ENCODE results near the gene SCUBE1.

SCUBE1 gene

DNA sequence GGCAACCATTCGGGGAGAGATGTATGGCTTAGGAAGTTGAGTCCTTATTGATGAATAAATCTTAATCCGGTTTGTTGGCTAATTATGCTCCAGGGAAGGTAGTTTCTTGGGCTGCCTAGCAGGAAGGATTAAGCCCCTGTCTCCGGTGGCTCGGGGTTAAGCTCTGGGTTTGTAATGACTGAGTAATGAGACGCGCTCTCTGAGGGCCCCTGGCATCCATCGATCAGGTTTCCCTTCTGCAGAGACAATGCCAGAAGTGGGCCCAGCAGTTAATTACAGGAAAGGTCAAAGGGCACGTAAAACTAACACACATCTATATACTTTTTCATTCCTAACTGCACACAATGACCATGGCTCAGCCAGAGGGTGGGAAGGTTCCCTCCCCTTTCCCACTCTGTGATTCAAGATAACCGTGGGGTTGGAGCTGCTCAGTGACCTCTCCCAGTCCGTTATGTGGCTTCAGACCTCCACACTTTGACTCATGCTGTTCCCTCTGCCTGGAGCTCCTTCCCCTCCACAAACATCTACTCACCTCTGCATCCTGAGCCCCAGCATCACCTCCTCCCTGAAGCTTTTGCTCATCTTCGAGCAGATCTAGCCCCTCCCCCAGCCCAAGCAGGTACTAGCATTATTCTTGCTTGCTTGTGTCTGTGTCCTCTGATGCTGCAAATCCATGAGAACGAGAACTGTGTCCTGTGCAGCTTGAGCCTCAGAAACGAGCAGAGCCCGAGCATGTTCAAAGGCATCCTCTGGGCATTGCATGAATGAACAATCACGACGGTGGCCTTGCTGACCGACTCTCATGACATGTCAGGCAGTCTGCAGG lies 16.6 kb downstream of the SCUBE1 start:
- DNase-seq (no peak), ATAC-seq (no peak)
- no peaks in the 10 kb centered on the region for H3K9me3 Mint-ChIP-seq

DNA sequence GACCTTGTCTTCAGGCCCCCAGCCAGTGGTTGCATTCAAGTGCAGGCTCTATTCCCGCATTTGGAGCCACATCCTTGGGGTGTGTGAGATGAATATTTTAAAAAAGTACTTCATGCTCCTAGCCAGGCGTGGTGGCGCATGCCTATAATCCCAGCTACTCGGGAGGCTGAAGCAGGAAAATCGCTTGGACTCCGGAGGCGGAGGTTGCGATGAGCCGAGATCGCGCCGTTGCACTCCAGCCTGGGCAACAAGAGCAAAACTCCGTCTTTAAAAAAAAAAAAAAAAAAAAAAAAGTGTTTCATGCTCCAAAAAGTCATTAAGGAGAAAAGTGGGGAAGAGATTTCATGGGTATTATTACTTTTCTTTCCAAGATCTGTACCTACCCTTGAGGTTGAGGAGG lies 18.0 kb downstream of the SCUBE1 start:
- H3K36me3 Mint-ChIP-seq (ENCODE audit: low read depth): no peaks in the 10 kb centered on the region
- H3K27me3 Mint-ChIP-seq: peaks cover 2% of the 10 kb centered on the region
- no peak overlapping the region for H3K4me3 Mint-ChIP-seq
- no peak overlapping the region for H3K27ac Mint-ChIP-seq
- no peak for DNase-seq
- peaks cover 5% of the 10 kb centered on the region for H3K4me1 Mint-ChIP-seq
- ATAC-seq: no peak
- H3K9me3 Mint-ChIP-seq: no peaks in the 10 kb centered on the region

More for the DNA sequence above, 16.6 kb downstream of the SCUBE1 start:
- Mint-ChIP-seq H3K36me3 (ENCODE audit: low read depth) (no peaks in the 10 kb centered on the region), H3K27ac (no peak overlapping the region), H3K4me3 (no peak overlapping the region), H3K4me1 (peaks cover 3% of the 10 kb centered on the region), H3K27me3 (peaks cover 2% of the 10 kb centered on the region)

DNA sequence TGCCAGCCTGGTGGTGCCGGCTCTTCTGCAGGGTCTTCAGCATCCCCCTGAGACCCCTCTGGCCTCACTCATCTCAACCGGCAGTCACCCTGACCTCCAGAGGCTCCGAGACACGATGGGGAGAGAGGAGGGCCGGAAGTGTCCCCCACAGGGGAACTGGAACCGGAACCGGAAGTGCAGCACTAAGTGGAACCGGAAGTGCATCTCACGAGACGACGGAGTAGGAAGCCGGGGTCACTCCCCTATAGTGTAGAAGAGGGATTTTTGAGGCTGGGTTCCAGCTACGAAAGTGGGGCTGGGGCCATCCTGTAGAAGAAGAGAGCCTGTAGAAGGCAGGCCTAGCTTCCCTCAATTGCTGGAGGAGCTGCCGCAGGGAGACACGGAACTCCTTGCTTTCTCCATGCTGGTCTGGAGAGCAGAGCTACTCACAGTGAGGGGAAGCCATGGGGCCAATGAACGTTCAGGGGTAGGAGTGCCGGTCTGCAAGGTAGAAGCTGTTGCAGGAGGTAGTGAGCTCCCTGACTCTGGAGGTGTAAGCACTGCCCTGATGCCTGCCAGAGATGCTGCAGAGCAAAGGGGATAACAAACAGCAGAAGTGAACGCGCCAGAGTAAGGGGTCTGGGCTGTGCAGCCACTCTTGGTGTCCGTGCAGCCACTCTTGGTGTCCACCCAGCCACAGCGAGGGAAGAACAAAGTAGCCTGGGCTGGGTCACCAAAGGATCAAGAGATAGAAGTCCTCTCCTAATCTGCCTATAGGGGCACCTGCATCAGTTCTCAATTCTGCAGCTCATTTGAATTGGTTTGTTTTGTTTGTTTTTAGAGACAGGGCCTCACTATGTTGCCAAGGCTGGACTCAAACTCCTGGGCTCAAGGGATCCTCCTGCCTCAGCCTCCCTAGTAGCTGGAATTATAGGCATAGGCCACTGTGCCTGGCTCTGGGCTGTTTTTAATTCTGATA lies 21.9 kb downstream of the SCUBE1 start:
- no peaks in the 10 kb centered on the region for H3K9me3 Mint-ChIP-seq
- DNase-seq: peak; percentile 8
- no peaks in the 10 kb centered on the region for H3K27me3 Mint-ChIP-seq
- H3K4me3 Mint-ChIP-seq: no peak overlapping the region
- peaks cover 5% of the 10 kb centered on the region for H3K4me1 Mint-ChIP-seq
- no peak overlapping the region for H3K27ac Mint-ChIP-seq
- no peak for ATAC-seq
- H3K36me3 Mint-ChIP-seq (ENCODE audit: low read depth): no peaks in the 10 kb centered on the region

DNA sequence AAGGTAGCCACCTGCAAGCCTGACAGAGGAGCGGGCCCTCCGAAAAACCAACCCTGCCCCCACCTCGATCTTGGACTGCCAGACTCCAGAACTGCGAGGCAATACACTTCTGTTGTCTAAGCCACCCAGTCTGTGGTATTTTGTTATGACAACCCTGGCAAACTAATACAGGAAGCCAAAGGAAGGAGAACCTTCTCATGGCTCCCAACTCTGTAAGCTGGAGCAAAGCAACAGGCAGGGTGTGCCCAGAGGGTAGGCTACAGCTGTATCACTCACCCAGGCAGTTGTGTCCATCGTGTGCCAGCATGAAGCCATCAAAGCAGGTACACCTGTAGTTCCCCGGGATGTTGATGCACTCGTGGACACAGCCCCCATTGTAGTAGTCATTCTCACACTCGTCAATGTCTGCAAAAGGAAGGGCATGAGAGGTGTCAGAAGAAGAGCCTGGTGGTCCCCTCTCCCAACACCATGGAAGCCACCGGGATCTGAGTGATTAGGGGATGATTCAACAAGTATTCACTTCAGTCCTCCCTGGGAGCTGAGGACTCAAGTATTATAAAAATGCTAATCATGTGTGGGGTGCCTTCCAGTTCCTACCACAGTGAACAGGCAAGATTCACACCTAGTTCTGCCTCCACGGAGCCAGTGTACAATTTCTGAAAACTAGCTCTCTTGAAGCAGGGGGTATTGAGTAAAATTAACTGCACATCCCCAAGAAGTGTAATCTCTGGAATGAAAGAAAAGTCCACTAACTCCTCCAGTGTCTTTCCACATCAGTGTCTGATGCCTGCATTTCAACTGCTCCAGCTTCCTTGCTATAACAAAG lies 23.3 kb downstream of the SCUBE1 start:
- DNase-seq (no peak), ATAC-seq (no peak)
- Mint-ChIP-seq H3K27ac (no peak overlapping the region), H3K36me3 (ENCODE audit: low read depth) (no peaks in the 10 kb centered on the region), H3K4me3 (no peak overlapping the region), H3K27me3 (no peaks in the 10 kb centered on the region), H3K9me3 (no peaks in the 10 kb centered on the region), H3K4me1 (peaks cover 5% of the 10 kb centered on the region)

DNA sequence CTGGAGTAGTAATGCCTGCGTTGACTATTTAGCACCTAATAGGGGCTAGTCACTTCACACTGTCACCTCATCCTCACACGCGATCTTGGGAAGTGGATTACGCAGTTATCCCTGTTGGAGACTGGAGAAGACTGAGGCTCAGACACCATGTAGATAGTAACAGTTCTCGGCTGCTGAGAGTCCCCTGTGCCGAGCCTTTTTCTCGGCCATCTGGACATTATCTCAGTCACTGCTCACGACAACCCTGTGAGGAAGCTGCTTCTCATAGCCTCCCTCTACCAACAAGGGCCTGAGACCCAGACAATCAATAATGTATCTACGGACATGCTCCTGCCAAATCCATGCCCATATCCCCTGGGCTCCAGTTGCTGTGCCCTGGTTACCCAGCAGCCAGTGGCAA lies 25.9 kb downstream of the SCUBE1 start:
- no peak for ATAC-seq
- Mint-ChIP-seq H3K9me3 (no peaks in the 10 kb centered on the region), H3K27me3 (no peaks in the 10 kb centered on the region), H3K4me1 (peaks cover 5% of the 10 kb centered on the region), H3K27ac (no peak overlapping the region), H3K36me3 (ENCODE audit: low read depth) (no peaks in the 10 kb centered on the region), H3K4me3 (no peak overlapping the region)
- no peak for DNase-seq

DNA sequence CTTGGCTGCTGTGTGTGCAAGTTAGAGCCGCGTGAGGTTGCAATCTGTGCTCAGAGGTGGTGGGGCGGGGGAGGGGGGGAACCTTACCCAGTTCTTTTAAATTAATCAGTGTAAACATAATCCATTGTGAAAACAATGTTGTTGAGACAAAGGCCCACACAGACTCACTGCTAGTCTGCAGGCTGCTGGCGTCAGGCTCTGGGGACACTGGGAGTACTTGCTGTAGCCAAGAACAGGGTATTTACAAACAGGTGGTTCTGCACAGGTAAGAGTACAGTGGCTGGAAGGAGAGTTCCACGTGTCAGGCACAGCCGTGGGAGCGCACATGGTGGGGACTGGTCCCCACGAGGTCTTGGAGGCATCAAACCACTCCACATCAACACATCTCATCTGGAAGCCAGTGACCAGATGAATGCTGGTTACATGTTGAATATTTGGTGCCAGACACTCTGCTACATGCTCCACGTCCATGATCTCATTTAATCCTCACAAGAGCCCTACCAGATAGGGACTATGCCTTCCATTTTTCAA lies 27.4 kb downstream of the SCUBE1 start:
- no peak for DNase-seq

DNA sequence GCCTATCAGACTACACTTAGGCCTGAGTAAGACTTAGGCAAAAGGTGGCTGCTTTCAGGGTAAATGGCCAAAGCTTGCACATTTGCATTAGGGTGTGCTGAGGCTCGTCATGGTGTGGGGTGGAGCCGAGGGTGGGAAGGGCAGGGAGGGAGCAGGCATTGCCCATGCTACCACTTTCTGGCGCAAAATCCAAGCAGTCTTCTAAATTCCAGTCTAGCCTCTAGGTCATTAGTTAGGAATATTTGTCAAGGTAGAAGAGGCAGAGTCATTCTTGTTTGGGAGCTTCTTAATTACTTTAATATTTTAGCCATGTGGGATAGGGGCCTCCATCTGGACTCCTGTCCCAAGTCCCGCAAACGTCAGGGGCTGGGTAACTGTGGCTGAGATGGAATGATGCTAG lies 28.6 kb downstream of the SCUBE1 start:
- H3K9me3 Mint-ChIP-seq: no peaks in the 10 kb centered on the region
- no peak overlapping the region for H3K27ac Mint-ChIP-seq
- no peak overlapping the region for H3K4me3 Mint-ChIP-seq
- H3K4me1 Mint-ChIP-seq: no peaks in the 10 kb centered on the region
- DNase-seq (no peak), ATAC-seq (no peak)
- H3K27me3 Mint-ChIP-seq: no peaks in the 10 kb centered on the region
- no peaks in the 10 kb centered on the region for H3K36me3 Mint-ChIP-seq (ENCODE audit: low read depth)

More for the DNA sequence above, 27.4 kb downstream of the SCUBE1 start:
- Mint-ChIP-seq H3K27ac (no peak overlapping the region), H3K36me3 (ENCODE audit: low read depth) (no peaks in the 10 kb centered on the region), H3K9me3 (no peaks in the 10 kb centered on the region), H3K4me1 (no peaks in the 10 kb centered on the region), H3K4me3 (no peak overlapping the region), H3K27me3 (no peaks in the 10 kb centered on the region)
- no peak for ATAC-seq

DNA sequence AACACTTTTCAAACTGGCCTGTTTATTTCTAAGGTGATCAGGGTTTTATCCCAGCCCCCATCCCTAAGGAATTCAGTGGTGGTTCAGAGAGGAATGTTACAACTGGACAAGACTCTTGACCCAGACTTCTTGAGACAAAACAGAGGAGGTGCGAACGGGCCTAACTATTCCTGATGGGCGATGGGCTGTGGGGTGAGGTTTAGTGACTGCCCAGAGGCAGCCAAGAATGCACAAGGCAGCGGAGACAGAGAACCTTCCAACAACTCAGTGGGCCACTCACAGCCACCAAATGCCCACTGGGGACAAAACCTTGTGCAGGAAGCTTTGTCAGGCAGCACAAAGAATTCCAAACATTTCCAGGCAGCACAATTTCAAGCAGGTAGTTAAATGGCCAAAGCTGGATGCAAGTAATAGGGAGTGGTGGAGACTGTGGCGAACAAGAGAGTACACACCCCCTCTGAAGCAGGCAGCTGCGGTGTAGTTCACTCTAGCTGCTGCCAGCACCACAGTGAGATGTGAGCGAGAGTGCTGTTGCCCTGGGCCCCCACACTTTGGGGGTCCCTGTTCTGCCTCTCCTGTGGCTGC lies 29.2 kb downstream of the SCUBE1 start:
- no peak overlapping the region for H3K4me3 Mint-ChIP-seq
- ATAC-seq: no peak
- H3K36me3 Mint-ChIP-seq (ENCODE audit: low read depth): no peaks in the 10 kb centered on the region
- no peaks in the 10 kb centered on the region for H3K9me3 Mint-ChIP-seq
- H3K27ac Mint-ChIP-seq: no peak overlapping the region
- H3K27me3 Mint-ChIP-seq: no peaks in the 10 kb centered on the region
- H3K4me1 Mint-ChIP-seq: no peaks in the 10 kb centered on the region
- DNase-seq: no peak

DNA sequence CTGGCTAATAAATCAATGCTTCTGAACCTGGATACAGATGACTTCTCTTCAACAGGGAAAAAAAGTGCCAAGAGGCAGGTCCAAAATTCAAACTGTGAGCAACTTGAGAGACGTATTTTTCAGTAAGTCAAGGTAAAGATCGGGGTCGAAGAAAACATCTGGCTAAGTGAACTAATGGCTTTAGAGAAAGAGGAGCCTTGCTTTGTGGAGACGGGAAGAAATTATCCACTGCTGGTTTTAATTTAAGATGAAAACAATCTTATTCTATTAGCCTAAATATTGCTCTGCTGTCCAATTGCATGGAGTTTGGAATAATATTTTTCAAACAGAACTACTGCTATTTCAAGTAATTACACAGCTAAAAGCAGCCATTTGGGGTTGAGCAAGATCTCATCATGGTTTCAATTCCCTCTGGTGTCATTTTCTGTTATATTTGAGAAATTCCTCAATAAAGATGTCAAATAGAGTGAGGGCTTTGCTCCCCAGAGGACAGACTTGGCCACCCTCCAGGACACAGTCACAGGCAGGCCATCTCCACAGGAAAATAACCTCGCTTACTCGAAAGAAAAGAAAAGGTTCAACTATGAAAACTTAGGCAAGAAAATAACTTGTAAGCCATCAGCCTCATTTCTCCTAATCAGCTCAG lies 29.8 kb downstream of the SCUBE1 start:
- no peaks in the 10 kb centered on the region for H3K27me3 Mint-ChIP-seq
- H3K4me3 Mint-ChIP-seq: no peak overlapping the region
- H3K4me1 Mint-ChIP-seq: no peaks in the 10 kb centered on the region
- DNase-seq (no peak), ATAC-seq (no peak)
- no peak overlapping the region for H3K27ac Mint-ChIP-seq
- H3K36me3 Mint-ChIP-seq (ENCODE audit: low read depth): no peaks in the 10 kb centered on the region
- no peaks in the 10 kb centered on the region for H3K9me3 Mint-ChIP-seq

DNA sequence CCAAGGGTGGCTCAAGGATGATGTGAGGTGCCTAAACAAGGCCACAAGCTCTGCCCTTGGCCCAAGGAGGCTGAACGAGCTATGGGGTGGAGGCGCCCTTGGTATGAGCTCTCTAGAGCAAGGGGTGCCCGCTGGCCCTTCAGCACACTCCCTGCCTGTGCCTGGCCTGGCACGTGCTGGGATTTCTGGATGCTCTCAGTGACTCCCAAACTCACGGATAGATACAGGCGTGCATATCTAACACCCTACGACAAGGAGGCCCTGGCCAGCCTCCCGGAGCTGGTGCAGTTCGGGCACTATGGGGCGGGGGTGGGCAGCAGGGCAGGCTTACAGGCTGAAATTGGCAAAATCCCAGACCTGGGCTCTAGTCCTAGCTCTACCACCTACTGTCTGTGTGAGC lies 30.6 kb downstream of the SCUBE1 start:
- Mint-ChIP-seq H3K4me3 (no peak overlapping the region), H3K27me3 (no peaks in the 10 kb centered on the region), H3K36me3 (ENCODE audit: low read depth) (no peaks in the 10 kb centered on the region), H3K9me3 (no peaks in the 10 kb centered on the region), H3K4me1 (no peaks in the 10 kb centered on the region), H3K27ac (no peak overlapping the region)
- DNase-seq: no peak
- ATAC-seq: no peak

DNA sequence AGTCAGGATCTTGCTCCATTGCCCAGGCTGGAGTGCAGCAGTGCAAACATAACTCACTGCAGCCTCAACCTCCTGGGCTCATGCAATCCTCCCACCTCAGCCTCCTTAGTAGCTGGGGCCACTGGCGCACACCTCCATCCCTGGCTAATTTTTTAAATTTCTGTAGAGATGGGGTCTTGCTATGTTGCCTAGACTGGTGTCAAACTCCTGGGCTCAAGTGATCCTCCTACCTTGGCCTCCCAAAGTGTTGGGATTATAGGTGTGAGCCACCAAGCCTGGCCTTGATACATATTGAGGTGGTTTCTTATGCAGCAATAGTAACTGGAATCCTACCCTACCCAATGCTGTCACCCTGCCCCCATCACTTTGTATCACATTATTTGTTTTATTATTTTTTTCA lies 32.4 kb downstream of the SCUBE1 start:
- no peaks in the 10 kb centered on the region for H3K36me3 Mint-ChIP-seq (ENCODE audit: low read depth)
- H3K4me3 Mint-ChIP-seq: no peak overlapping the region
- DNase-seq (no peak), ATAC-seq (no peak)
- H3K27me3 Mint-ChIP-seq: no peaks in the 10 kb centered on the region
- no peaks in the 10 kb centered on the region for H3K9me3 Mint-ChIP-seq
- no peak overlapping the region for H3K27ac Mint-ChIP-seq
- H3K4me1 Mint-ChIP-seq: no peaks in the 10 kb centered on the region

DNA sequence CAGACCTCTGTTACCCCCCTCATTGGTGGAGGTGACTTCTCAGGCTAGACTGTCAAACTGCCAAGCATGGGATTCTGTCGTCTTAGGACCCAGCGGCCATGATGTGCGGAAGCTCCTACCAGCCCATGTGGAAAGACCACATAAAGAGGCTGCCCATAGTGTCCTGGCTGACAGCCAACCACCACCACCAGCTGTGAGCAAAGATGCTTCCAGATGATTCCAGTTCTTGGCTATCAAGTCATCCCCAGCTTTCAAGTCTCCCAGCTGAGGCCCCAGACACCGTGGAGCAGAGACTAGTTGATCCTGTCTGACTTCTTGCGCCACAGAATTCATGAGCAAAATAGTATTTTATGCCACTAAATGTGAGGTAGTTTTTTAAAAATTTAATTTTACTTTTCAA lies 32.9 kb downstream of the SCUBE1 start:
- Mint-ChIP-seq H3K36me3 (ENCODE audit: low read depth) (no peaks in the 10 kb centered on the region), H3K27ac (no peak overlapping the region), H3K27me3 (no peaks in the 10 kb centered on the region), H3K4me3 (no peak overlapping the region), H3K9me3 (no peaks in the 10 kb centered on the region), H3K4me1 (no peaks in the 10 kb centered on the region)
- ATAC-seq: no peak
- no peak for DNase-seq

DNA sequence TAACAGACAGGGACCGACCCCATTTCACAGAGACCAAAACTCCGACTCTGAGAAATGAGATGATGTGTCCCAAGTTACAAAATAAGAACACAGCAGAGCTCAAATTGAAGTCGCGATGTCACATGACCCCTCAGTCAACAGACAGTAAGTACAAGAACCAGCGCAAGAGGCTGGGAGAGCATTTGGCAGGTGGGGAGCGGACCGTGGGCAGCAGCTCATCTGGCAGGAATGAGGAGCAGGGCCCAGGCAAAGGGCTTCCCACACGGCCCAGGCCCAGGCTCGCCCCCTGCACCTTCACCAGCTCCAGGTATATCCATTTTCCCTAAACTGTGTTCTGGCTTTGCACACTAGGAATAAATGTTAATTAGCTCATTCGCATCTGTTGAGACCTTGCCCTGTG lies 34.3 kb downstream of the SCUBE1 start:
- Mint-ChIP-seq H3K4me3 (no peak overlapping the region), H3K27me3 (no peaks in the 10 kb centered on the region), H3K27ac (no peak overlapping the region), H3K36me3 (ENCODE audit: low read depth) (no peaks in the 10 kb centered on the region), H3K4me1 (no peaks in the 10 kb centered on the region), H3K9me3 (no peaks in the 10 kb centered on the region)
- no peak for ATAC-seq
- no peak for DNase-seq

All from activated naive CD8-positive, alpha-beta T cell treated with anti-CD3 and anti-CD28 coated beads, Interleukin-2, amount 50 U/mL, for 24 hours (primary cell).